Breast epithelium (tissue), 4 donors: ENCODE measurements around the gene FBXO11. TPM values are rescaled to one million over a fixed set of nuclear protein-coding genes. Genes with fewer than 3 reads are reported as not detected.

Experiments
- DNase-seq, 2 donors: peaks; one replicate each; pipeline ENCODE4 v3.0.0-alpha.2; 2019; ENCODE audit warnings: low spot score in 2 of 2
- H3K27ac ChIP-seq, 2 donors: fragments of 200-600 bp; sonication (generic) in 1 of 2; one replicate each; pipeline ENCODE4 v1.5.1; 2016 to 2019; ENCODE audit warnings: mild to moderate bottlenecking in 1 of 2
- H3K27me3 ChIP-seq, 2 donors: fragments of 200-600 bp; sonication (generic) in 1 of 2; one replicate each; pipeline versions ENCODE4 v1.5.1 to v1.6.0; 2017 to 2019; ENCODE audit warnings: control low read depth in 1 of 2, mild to moderate bottlenecking in 1 of 2
- H3K36me3 ChIP-seq: fragments of 200-600 bp; one replicate; pipeline ENCODE4 v1.5.1; 2019
- H3K4me1 ChIP-seq, 2 donors: fragments of 200-600 bp; sonication (generic); one replicate each; pipeline ENCODE4 v1.5.1; 2016 to 2019; ENCODE audit warnings: control low read depth in 1 of 2
- H3K4me3 ChIP-seq, 3 donors: fragments of 200-600 bp; sonication (generic); 1 replicate in 2 of 3; 2 replicates in 1 of 3; pipeline ENCODE4 v1.5.1; 2016 to 2019; ENCODE audit warnings: mild to moderate bottlenecking in 3 of 3, moderate library complexity in 2 of 3
- H3K9me3 ChIP-seq, 2 donors: fragments of 200-600 bp; sonication (generic) in 1 of 2; one replicate each; pipeline ENCODE4 v1.5.1; 2016 to 2019; ENCODE audit warnings: control low read depth in 1 of 2
- CTCF ChIP-seq, 3 donors: fragments of 450-650 bp; IDR thresholded peaks; one replicate each; pipeline ENCODE4 v1.5.1; 2016 to 2017; ENCODE audit warnings: antibody characterized with exemption in 3 of 3, mild to moderate bottlenecking in 3 of 3, moderate library complexity in 3 of 3
- POLR2A ChIP-seq: fragments of 450-650 bp; IDR thresholded peaks from one replicate; pipeline ENCODE4 v1.6.1; 2016; ENCODE audit warnings: antibody characterized with exemption, mild to moderate bottlenecking, moderate library complexity
- POLR2AphosphoS5 ChIP-seq, 3 donors: sonication (generic); formaldehyde crosslinking; IDR thresholded peaks; one replicate each; pipeline ENCODE4 v1.6.1; 2017; ENCODE audit warnings: antibody characterized with exemption in 3 of 3
- intact Hi-C: fragments of 100-400 bp; cut with DNase I; formaldehyde crosslinking; loops from one replicate; pipeline ENCODE4 v1.15.1; 2023; ENCODE audit warnings: low total_unique reads
- total RNA-seq, 3 donors: library from RNA; depleted of rRNA; stranded (reverse); fragments of >200 nt; gene quantifications; one replicate each; pipeline ENCODE4 v1.1.0, GENCODE V29; 2016

The FBXO11 gene
- total RNA-seq, 3 donors from 2014 or later = 59.3 to 71.7 (median 63.8) TPM

- intact Hi-C loops = loop anchor here (5.0 kb wide), 1 partner anchor 431 kb away; no protein-coding TSS in a partner anchor
- H3K4me1 ChIP-seq = no peaks in the 10 kb centered on the region
- H3K27me3 ChIP-seq = no peaks in the 10 kb centered on the region
- peak; percentile 41 to 61 for DNase-seq
- no peaks in the 10 kb centered on the region for H3K36me3 ChIP-seq
- peak overlapping the region in 1 of 3 donors; percentile 37 for H3K4me3 ChIP-seq
- H3K27ac ChIP-seq = no peak overlapping the region
- no peaks in the 10 kb centered on the region for H3K9me3 ChIP-seq
- no peak for TF ChIP-seq POLR2AphosphoS5 (IDR thresholded peaks at IDR 0.05)
- peak; percentile 89 to 94 (median 92) for TF ChIP-seq CTCF (IDR thresholded peaks at IDR 0.05)
These were observed 138.3 kb downstream of the FBXO11 start for GRCh38 chr2:47767880-47768609.

- Histone ChIP-seq H3K4me3 (peak overlapping the region in 1 of 3 donors; percentile 37), H3K27ac (no peak overlapping the region)
These were observed 138.8 kb downstream of the FBXO11 start for GRCh38 chr2:47767497-47767844.

GRCh38 chr2:47751856-47752414, 154.4 kb downstream of the FBXO11 start:
- no peaks in the 10 kb centered on the region for H3K4me1 ChIP-seq
- H3K27me3 ChIP-seq = no peaks in the 10 kb centered on the region
- no peak for DNase-seq
- H3K36me3 ChIP-seq = no peaks in the 10 kb centered on the region
- peak overlapping the region in 1 of 3 donors; percentile 22 for H3K4me3 ChIP-seq
- peaks cover 11% of the 10 kb centered on the region in 2 donors for H3K9me3 ChIP-seq
- intact Hi-C loops = no loop called here
- peak overlapping the region; percentile 92 to 95 for H3K27ac ChIP-seq
- TF ChIP-seq CTCF (IDR thresholded peaks at IDR 0.05) = no peak

More at GRCh38 chr2:47767497-47767844, 138.8 kb downstream of the FBXO11 start:
- no peaks in the 10 kb centered on the region for H3K27me3 ChIP-seq
- H3K4me1 ChIP-seq = no peaks in the 10 kb centered on the region
- DNase-seq = no peak
- intact Hi-C loops = loop anchor here (5.0 kb wide), 1 partner anchor 430 kb away; no protein-coding TSS in a partner anchor
- no peaks in the 10 kb centered on the region for H3K9me3 ChIP-seq
- no peaks in the 10 kb centered on the region for H3K36me3 ChIP-seq
- TF ChIP-seq POLR2A (no peak), CTCF (IDR thresholded peaks at IDR 0.05) (no peak), POLR2AphosphoS5 (IDR thresholded peaks at IDR 0.05) (no peak)

GRCh38 chr2:47747878-47748277, 158.4 kb downstream of the FBXO11 start:
- Histone ChIP-seq H3K4me3 (no peak overlapping the region), H3K36me3 (no peaks in the 10 kb centered on the region), H3K27ac (no peak overlapping the region), H3K9me3 (peaks cover 11 to 15% of the 10 kb centered on the region in 2 donors), H3K27me3 (no peaks in the 10 kb centered on the region), H3K4me1 (no peaks in the 10 kb centered on the region)
- intact Hi-C loops = no loop called here
- no peak for DNase-seq
- TF ChIP-seq POLR2AphosphoS5 (IDR thresholded peaks at IDR 0.05) = no peak
- TF ChIP-seq POLR2A = no peak
- TF ChIP-seq CTCF (IDR thresholded peaks at IDR 0.05) = no peak

GRCh38 chr2:47744074-47744473, 162.2 kb downstream of the FBXO11 start:
- H3K27me3 ChIP-seq = no peaks in the 10 kb centered on the region
- peaks cover 11 to 15% of the 10 kb centered on the region in 2 donors for H3K9me3 ChIP-seq
- no peak for DNase-seq
- no peaks in the 10 kb centered on the region for H3K4me1 ChIP-seq
- no peak overlapping the region for H3K27ac ChIP-seq
- no peaks in the 10 kb centered on the region for H3K36me3 ChIP-seq
- TF ChIP-seq CTCF (IDR thresholded peaks at IDR 0.05) = no peak
- TF ChIP-seq POLR2A = no peak
- TF ChIP-seq POLR2AphosphoS5 (IDR thresholded peaks at IDR 0.05) = no peak
- H3K4me3 ChIP-seq = no peak overlapping the region
- intact Hi-C loops = no loop called here
